CD4-positive, alpha-beta T cell (primary cell): ENCODE measurements around the gene PHF21B. TPM values are rescaled to one million over a fixed set of nuclear protein-coding genes. Genes with fewer than 3 reads are reported as not detected.

Source experiments
- ATAC-seq: fragments of 200-7000 bp; cut with Tn5 transposase; one replicate; pipeline ENCODE4 v1.10.0; 2022; ENCODE audit warnings: mild to moderate bottlenecking; ENCODE audit not compliant: poor library complexity
- CTCF ChIA-PET: fragments of 350-600 bp; sonication (Branson Sonifier 250); formaldehyde crosslinking; loops from one replicate; lab custom pipeline; 2021; ENCODE audit warnings: antibody characterized with exemption, inconsistent platforms; lab: Charles Lee
- POLR2A ChIA-PET: fragments of 350-600 bp; sonication (Branson Sonifier 250); formaldehyde crosslinking; loops from one replicate; lab custom pipeline; 2021; ENCODE audit warnings: antibody characterized with exemption, inconsistent platforms; lab: Charles Lee
- DNase-seq, 14 experiments: peaks; one replicate each; pipeline ENCODE4 v3.0.0-alpha.2; 2013 to 2020; ENCODE audit warnings: mixed read lengths in 2 of 14
- H3K27ac ChIP-seq, 2 donors: one replicate each; pipeline versions ENCODE4 v1.5.1 to v1.7.0; 2013; ENCODE audit warnings: low read length in 2 of 2, low read depth in 1 of 2, mild to moderate bottlenecking in 1 of 2
- H3K27me3 ChIP-seq, 2 experiments: 1 replicate in 1 of 2; 2 replicates in 1 of 2; pipeline versions ENCODE4 v1.6.1 to v1.7.0; 2013; ENCODE audit warnings: low read length in 2 of 2, control low read depth in 1 of 2, mild to moderate bottlenecking in 1 of 2, moderate library complexity in 1 of 2; ENCODE audit not compliant: insufficient read depth in 2 of 2, control insufficient read depth in 1 of 2
- H3K36me3 ChIP-seq: one replicate; pipeline ENCODE4 v1.6.1; 2013; ENCODE audit warnings: low read length, control low read depth; ENCODE audit not compliant: insufficient read depth
- H3K4me1 ChIP-seq: one replicate; pipeline ENCODE4 v1.6.1; 2013; ENCODE audit warnings: low read length, control low read depth; ENCODE audit not compliant: insufficient read depth
- H3K4me3 ChIP-seq: one replicate; pipeline ENCODE4 v1.5.1; 2013; ENCODE audit warnings: mild to moderate bottlenecking, low read length, moderate library complexity
- H3K9me3 ChIP-seq, 2 experiments: 1 replicate in 1 of 2; 2 replicates in 1 of 2; pipeline versions ENCODE4 v1.6.1 to v1.7.0; 2013; ENCODE audit warnings: low read length in 2 of 2, mild to moderate bottlenecking in 2 of 2, control low read depth in 1 of 2, moderate library complexity in 1 of 2; ENCODE audit not compliant: control insufficient read depth in 1 of 2, insufficient read depth in 1 of 2
- H3K27ac Mint-ChIP-seq: one replicate; pipeline ENCODE4 v1.8.0; 2020; ENCODE audit warnings: mixed read lengths
- H3K27me3 Mint-ChIP-seq: one replicate; pipeline ENCODE4 v1.8.0; 2021; ENCODE audit warnings: mixed read lengths
- H3K36me3 Mint-ChIP-seq: one replicate; pipeline ENCODE4 v1.8.0; 2021; ENCODE audit warnings: low read depth, mixed read lengths
- H3K4me1 Mint-ChIP-seq: one replicate; pipeline ENCODE4 v1.8.0; 2021; ENCODE audit warnings: low read depth, mixed read lengths
- H3K4me3 Mint-ChIP-seq: one replicate; pipeline ENCODE4 v1.8.0; 2020; ENCODE audit warnings: mild to moderate bottlenecking, mixed read lengths
- H3K9me3 Mint-ChIP-seq: one replicate; pipeline ENCODE4 v1.8.0; 2020; ENCODE audit warnings: mixed read lengths
- intact Hi-C, 2 experiments: fragments of 100-400 bp; cut with DNase I in 1 of 2; cut with micrococcal nuclease in 1 of 2; formaldehyde crosslinking; loops; one replicate each; pipeline versions ENCODE4 v1.15.1 to v1.9.0; 2023 to 2025; cut with DNase I, micrococcal nuclease
- total RNA-seq, 174 experiments: library from RNA in 2 of 174; stranded (reverse) in 2 of 174; gene quantifications; one replicate each; pipeline ENCODE4 v1.2.3 and lab custom pipeline; 2021 to 2026
- TF ChIP-seq, protein P1 (sequence below): fragments of 200-600 bp; IDR thresholded peaks from one replicate; pipeline ENCODE4 v1.8.0; 2022; ENCODE audit warnings: antibody characterized with exemption, mild to moderate bottlenecking

The PHF21B gene
- total RNA-seq, 2 experiments from 2014 or later: not detected

- no peaks in the 10 kb centered on the region for H3K27me3 Mint-ChIP-seq
- DNase-seq: no peak
- POLR2A ChIA-PET: no interaction called here
- Histone ChIP-seq H3K4me3 (no peak overlapping the region), H3K27me3 (no peaks in the 10 kb centered on the region), H3K9me3 (peaks cover 0 to 11% of the 10 kb centered on the region in 2 experiments), H3K27ac (no peak overlapping the region), H3K36me3 (no peaks in the 10 kb centered on the region), H3K4me1 (no peaks in the 10 kb centered on the region)
- no peaks in the 10 kb centered on the region for H3K4me1 Mint-ChIP-seq
- H3K9me3 Mint-ChIP-seq: no peaks in the 10 kb centered on the region
- no peak overlapping the region for H3K27ac Mint-ChIP-seq
- ATAC-seq: no peak
- intact Hi-C loops: no loop called here
- CTCF ChIA-PET: no interaction called here
- no peaks in the 10 kb centered on the region for H3K36me3 Mint-ChIP-seq
- no peak overlapping the region for H3K4me3 Mint-ChIP-seq
- TF ChIP-seq, protein P1, sequence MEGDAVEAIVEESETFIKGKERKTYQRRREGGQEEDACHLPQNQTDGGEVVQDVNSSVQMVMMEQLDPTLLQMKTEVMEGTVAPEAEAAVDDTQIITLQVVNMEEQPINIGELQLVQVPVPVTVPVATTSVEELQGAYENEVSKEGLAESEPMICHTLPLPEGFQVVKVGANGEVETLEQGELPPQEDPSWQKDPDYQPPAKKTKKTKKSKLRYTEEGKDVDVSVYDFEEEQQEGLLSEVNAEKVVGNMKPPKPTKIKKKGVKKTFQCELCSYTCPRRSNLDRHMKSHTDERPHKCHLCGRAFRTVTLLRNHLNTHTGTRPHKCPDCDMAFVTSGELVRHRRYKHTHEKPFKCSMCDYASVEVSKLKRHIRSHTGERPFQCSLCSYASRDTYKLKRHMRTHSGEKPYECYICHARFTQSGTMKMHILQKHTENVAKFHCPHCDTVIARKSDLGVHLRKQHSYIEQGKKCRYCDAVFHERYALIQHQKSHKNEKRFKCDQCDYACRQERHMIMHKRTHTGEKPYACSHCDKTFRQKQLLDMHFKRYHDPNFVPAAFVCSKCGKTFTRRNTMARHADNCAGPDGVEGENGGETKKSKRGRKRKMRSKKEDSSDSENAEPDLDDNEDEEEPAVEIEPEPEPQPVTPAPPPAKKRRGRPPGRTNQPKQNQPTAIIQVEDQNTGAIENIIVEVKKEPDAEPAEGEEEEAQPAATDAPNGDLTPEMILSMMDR: no peak
Observed at GRCh38 chr22:44928711-44929358, 81.0 kb downstream of the PHF21B start.

DNA sequence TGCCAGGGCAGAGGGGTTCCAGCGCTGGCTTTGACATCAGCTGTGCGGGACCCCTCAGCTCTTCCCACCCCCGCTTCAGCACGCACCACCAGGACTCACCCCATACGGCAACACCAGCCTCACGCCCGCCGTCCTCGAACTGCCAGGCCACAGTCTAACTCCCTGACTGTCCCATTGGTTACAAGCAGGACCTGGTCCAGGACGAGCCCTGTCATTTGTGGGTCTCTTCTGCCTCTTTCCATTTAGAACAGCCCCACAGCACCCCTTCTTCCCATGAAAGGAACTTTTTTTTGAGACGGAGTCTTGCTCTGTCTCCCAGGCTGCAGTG is 81.7 kb downstream of the PHF21B start:
- Mint-ChIP-seq H3K36me3 (no peaks in the 10 kb centered on the region), H3K9me3 (no peaks in the 10 kb centered on the region), H3K27ac (no peak overlapping the region), H3K27me3 (no peaks in the 10 kb centered on the region), H3K4me1 (no peaks in the 10 kb centered on the region), H3K4me3 (no peak overlapping the region)
- TF ChIP-seq, protein P1: no peak
- H3K27ac ChIP-seq: no peak overlapping the region
- POLR2A ChIA-PET: no interaction called here
- no peak for DNase-seq
- ATAC-seq: no peak
- no peaks in the 10 kb centered on the region for H3K27me3 ChIP-seq
- H3K9me3 ChIP-seq: peaks cover 0 to 11% of the 10 kb centered on the region in 2 experiments
- CTCF ChIA-PET: no interaction called here
- H3K4me3 ChIP-seq: no peak overlapping the region
- no peaks in the 10 kb centered on the region for H3K4me1 ChIP-seq
- no peaks in the 10 kb centered on the region for H3K36me3 ChIP-seq
- intact Hi-C loops: no loop called here

- ATAC-seq: no peak
- H3K27ac Mint-ChIP-seq: no peak overlapping the region
- H3K4me1 Mint-ChIP-seq: no peaks in the 10 kb centered on the region
- Histone ChIP-seq H3K27ac (no peak overlapping the region), H3K9me3 (peaks cover 0 to 11% of the 10 kb centered on the region in 2 experiments), H3K4me1 (no peaks in the 10 kb centered on the region), H3K27me3 (no peaks in the 10 kb centered on the region), H3K36me3 (no peaks in the 10 kb centered on the region), H3K4me3 (no peak overlapping the region)
- no peaks in the 10 kb centered on the region for H3K27me3 Mint-ChIP-seq
- H3K36me3 Mint-ChIP-seq: no peaks in the 10 kb centered on the region
- CTCF ChIA-PET: no interaction called here
- no peak overlapping the region for H3K4me3 Mint-ChIP-seq
- TF ChIP-seq, protein P1: no peak
- no peak for DNase-seq
- intact Hi-C loops: no loop called here
- no peaks in the 10 kb centered on the region for H3K9me3 Mint-ChIP-seq
- POLR2A ChIA-PET: no interaction called here
Observed at GRCh38 chr22:44927463-44928135, 82.2 kb downstream of the PHF21B start.
